Cerebellar nuclear complex (tissue), 1 donor: Measurements from ENCODE around the gene RAET1G.
"Not testable (repeated sequence)": the region's sequence is repeated elsewhere in the genome, so short reads cannot be mapped to it uniquely, and the experiment has no call there.

Experiments used
- DNase-seq, 2 experiments: peaks; one replicate each; lab custom pipeline; 2025; lab: John Stamatoyannopoulos, UW

Gene RAET1G

GRCh38 chr6:149953934-149954327, 31.0 kb upstream of the RAET1G start:
- not testable (repeated sequence) for DNase-seq

- not testable (repeated sequence) for DNase-seq
Measured at GRCh38 chr6:149953390-149953789, 30.5 kb upstream of the RAET1G start.

GRCh38 chr6:149951626-149952025, 28.7 kb upstream of the RAET1G start:
- no peak for DNase-seq

- DNase-seq = no peak
Measured at GRCh38 chr6:149951096-149951495, 28.2 kb upstream of the RAET1G start.

- no peak for DNase-seq
Measured at GRCh38 chr6:149950423-149950822, 27.5 kb upstream of the RAET1G start.

- no peak for DNase-seq
Measured at GRCh38 chr6:149948616-149949015, 25.7 kb upstream of the RAET1G start.

DNA sequence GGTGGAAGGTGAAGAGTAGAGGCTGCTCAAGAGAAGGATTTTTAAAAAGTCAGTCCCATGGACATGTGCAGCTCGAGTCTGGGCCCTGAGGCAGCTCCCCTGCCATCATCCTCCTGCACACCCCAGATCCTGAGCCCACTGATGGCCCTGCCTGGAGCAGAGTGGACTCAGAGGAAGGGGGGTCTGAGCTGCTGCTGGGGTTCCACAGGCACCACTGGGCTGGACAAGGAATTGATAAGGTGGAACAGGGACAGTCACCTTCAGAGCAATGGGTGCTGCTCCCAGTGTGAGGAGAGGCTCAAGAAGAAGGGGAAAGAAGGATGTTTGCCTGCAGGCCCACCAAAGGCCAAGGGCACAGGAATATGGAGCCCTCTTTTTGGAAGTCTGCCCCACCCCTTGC, 25.1 kb upstream of the RAET1G start:
- no peak for DNase-seq

DNA sequence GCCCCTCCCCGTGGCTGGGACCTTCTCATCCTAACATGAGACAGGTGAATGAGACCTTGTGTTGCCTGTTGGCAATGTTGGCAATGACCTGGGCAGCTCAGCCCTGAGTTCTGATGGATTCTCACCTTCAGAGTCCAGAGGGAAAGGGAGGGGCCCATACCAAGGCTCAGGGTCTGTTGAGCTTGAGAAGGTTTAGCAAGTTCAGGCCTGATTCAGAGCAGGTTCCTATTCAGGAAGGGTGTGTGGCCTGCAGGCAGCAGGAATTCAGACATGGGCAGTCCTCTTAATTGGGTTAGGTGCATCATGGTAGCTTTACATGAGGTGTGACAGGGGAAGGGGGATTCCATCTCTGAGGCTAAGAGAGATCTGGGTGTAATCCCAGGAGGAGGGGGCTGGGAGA, 24.6 kb upstream of the RAET1G start:
- not testable (repeated sequence) for DNase-seq

- not testable (repeated sequence) for DNase-seq
Measured at GRCh38 chr6:149946631-149947030, 23.7 kb upstream of the RAET1G start.

GRCh38 chr6:149945276-149945675, 22.4 kb upstream of the RAET1G start:
- not testable (repeated sequence) for DNase-seq

DNA sequence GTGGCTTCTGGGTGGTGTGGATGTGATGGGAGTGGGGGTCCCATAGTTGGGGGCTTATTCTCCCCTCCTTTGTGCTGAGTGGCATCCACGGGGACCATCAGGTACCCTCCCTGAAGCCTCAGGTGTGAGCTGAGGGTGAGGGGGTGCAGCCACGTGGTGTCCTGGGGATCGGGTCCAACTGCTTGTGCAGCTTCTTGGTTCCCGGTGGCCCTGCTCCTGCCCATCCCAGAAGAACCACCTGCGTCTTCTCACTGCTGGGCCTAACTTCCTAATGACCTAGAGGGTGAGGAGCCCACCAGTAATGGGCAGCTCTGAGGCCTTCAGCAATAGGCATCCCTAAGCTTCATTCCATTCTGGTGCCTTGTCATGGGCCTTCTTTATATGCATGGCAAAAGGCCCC, 20.4 kb upstream of the RAET1G start:
- not testable (repeated sequence) for DNase-seq

DNA sequence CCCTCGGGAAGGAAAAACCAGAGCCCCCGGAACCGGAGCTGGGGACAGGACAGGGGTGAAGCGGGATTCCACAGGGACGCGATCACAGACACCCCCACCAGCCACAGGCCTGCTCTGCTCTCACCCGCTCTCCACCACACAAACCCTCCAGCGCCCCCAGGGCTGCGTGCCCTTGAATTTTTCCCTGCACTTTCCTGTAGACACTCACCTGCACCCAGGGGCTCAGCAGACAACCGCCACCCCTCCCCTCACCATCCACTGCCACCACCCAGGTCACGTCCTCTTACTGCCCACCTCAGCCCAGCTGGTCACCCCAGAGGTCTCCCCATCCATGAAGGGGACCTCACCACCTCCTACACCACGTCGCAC, 19.5 kb upstream of the RAET1G start:
- no peak for DNase-seq

DNA sequence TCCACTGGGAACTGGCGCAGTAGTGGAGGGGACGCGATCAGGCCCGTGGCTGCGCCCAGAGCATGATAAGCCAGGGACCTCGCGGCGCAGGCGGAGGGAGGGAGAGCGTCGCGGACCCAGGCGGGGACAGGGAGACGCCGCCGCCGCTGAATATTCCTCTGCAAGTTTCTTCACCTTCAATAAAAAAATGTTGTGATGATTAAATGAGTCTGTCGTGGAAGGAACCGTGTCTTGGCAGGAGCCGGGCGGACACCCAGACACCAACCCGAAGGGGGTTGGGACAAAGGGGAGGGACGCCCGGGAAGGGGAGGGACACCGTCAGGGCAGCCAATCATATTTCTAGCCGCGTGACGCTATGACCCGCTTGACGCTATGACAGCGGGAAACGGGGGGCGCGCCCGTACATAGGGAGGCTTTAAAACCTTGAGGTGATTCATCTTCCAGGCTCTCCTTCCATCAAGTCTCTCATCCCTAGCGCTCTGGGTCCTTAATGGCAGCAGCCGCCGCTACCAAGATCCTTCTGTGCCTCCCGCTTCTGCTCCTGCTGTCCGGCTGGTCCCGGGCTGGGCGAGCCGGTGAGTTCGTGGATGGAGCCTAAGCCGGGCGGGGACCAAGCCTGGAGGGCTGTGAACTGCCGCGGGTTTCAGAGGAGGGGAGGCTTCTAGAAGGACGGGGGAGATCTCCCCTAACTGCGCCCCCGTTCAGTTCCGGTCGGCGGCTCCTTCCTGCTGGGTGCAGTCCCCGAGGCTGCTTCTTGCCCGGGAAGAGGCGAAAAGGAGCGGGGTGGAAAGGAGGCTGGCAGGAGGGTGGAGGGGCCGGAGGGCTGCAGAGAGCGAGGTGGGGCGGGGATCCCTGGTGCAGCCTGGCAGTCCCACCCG, 18.9 kb upstream of the RAET1G start, which contains the start of gene ULBP2:
TSS of gene ULBP2 (plus strand) at position 432 of the 878 bp plus-strand sequence. CDS start at position 491, 59 bp downstream.
- DNase-seq = peak; percentile 27 to 66

DNA sequence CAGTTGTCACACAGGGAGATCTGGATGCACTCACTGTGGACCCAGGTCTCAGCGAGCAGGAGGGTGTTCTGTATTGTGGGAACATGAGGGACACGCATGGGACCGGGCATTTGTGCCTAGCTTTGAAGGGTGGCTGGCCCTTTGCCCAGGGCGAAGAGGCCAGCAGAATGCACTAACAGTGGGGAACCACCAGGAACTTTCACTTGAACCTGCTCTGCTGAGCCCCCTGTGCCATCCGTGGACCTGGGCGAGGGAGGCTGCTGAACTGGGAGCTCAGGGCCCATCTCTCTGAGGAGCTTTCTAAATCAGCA, 17.7 kb upstream of the RAET1G start:
- no peak for DNase-seq

GRCh38 chr6:149939909-149940671, 17.2 kb upstream of the RAET1G start:
- no peak for DNase-seq

GRCh38 chr6:149939356-149939648, 16.4 kb upstream of the RAET1G start:
- DNase-seq = no peak

DNA sequence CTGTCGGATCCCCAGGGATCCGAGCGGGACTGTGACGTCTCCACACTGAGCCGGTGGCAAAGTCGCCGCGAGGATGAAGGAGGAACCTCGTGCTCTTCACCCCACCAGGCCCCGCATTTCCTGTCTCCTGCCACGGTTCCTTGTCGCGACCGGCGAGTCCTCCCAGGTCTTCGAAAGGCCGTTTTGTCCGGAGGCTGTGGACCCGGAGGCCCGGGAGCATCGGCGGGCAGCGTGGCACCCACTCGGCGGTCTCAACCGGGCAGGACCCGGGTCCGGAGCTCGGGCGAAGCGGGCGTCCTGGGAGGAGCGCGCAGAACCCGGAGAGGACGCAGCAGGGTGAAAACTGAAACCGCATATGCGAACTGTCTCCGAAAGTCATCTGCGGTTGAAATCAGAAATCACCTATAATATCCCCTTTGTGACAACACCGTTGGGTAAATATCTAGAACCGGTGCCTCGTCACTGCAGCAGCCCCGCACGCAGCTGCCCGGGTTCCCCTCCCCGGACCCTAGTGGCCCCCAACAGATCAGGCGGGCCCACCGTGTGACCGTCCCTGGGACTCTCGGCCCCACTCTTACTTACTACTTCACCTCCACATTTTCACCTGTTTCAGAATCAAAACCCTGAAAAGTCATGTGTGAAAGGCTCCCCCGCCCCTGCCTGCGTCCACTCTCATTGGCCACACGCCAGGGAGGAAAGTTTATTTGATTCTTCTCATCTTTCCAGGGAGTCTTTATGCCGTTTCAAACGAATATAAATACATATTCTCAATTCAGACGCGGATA, 15.8 kb upstream of the RAET1G start:
- no peak for DNase-seq

DNA sequence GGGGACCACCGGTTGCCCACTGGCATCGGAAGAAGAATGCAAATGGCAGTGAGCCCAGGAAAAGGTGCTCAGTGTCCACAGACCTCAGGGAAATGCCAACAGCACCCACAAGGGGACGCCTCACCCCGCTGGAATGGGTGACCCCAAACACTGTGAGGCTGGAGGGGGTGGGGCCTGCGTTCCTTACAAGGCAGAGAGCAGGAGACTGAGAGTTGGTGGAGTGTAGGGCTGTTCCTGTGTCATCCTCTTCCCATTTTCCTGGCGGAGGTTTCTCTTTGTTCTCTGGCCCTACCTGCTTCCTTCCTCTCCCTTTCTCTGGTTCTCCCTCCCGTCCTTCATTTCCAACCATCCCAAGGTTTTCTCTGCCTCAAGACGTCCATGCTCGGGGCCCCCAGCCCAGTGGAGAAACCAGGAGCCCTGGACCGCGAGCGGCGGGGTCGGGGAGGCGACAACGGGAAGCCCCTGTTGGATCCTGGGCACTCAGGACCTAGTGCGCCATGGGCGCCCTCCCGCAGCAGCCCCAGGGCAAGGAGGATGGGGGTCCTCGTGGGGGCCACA, 15.2 kb upstream of the RAET1G start:
- not testable (repeated sequence) for DNase-seq

DNA sequence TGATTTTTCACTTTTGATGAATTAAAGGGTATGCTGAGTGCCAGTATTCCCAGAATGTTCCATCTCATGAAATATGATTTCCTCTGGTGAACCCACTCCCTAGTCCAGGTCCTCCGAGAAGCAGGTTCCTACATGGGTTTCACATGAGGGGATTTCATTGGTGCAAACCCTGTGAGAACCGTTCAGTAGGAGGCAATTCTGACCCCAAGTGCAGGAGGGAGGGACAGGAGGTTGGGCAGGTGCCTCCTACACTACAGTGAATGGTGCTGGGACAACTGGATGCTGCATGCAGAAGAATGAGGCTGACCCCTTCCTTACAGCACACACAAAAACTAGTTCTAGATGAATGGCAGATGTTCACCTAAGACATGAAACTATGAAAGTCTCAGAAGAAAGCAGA, 13.8 kb upstream of the RAET1G start:
- DNase-seq = no peak

DNA sequence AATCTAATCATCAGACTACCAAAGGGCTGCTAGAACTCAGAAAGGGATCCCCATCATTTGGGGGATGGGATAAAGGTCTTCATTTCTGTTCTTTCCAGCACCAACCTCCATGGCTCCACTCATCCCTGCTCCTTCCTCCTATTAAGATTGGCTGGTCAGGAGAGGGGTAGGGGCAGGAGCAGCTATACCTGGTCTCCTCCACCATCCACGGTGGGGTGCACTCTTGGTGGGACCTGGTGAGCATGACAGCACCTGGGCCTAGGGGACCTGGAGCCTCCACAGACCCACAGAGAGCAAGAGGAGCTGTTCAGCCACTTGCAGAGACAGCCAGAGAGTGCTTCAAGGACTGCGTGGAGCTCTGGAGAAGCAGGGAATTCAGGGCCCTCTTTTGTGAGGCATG, 12.7 kb upstream of the RAET1G start:
- DNase-seq = no peak

GRCh38 chr6:149935246-149935645, 12.3 kb upstream of the RAET1G start:
- DNase-seq = no peak
